K562 (cell line): ENCODE results near the gene RNF212B. TPM values are rescaled to one million over a fixed set of nuclear protein-coding genes. Genes with fewer than 3 reads are reported as not detected.
A peak's percentile ranks its signal among the peaks of the same experiment; 100 is the strongest.

Experiments
- ARID3A ChIP-seq: IDR thresholded peaks from 2 replicates; pipeline ENCODE4 v1.6.1; 2012; ENCODE audit warnings: low read depth, low read length, improper control_type of control experiment, borderline replicate concordance
- ATF6 ChIP-seq: sonication (generic); formaldehyde crosslinking; IDR thresholded peaks from 2 replicates; pipeline ENCODE4 v1.4.0; 2020; ENCODE audit warnings: mild to moderate bottlenecking, missing genetic modification reagents
- CEBPZ ChIP-seq: fragments of 150-350 bp; IDR thresholded peaks from 2 replicates; pipeline ENCODE4 v1.6.1; 2014; ENCODE audit warnings: low read depth, mild to moderate bottlenecking, low read length, borderline replicate concordance
- CHD1 ChIP-seq: fragments of 200-600 bp; sonication (generic); IDR thresholded peaks from one replicate; pipeline ENCODE4 v1.6.1; 2012; ENCODE audit warnings: mild to moderate bottlenecking, moderate library complexity, low read length, inconsistent platforms
- CHD2 ChIP-seq: IDR thresholded peaks from 2 replicates; pipeline ENCODE4 v1.6.1; 2011; ENCODE audit warnings: low read depth, low read length
- EHMT2 ChIP-seq: fragments of 450-650 bp; IDR thresholded peaks from 2 replicates; pipeline ENCODE4 v1.6.1; 2018; ENCODE audit warnings: antibody characterized with exemption
- ELF2 ChIP-seq: fragments of 250-450 bp; sonication (Bioruptor Pico); IDR thresholded peaks from 2 replicates; pipeline ENCODE4 v1.5.0; 2021; ENCODE audit warnings: mild to moderate bottlenecking
- LEF1 ChIP-seq: fragments of 450-650 bp; IDR thresholded peaks from 2 replicates; pipeline ENCODE4 v1.6.1; 2016; ENCODE audit warnings: mild to moderate bottlenecking
- NKRF ChIP-seq: fragments of 450-650 bp; IDR thresholded peaks from 2 replicates; pipeline ENCODE4 v1.6.1; 2016; ENCODE audit warnings: borderline replicate concordance
- RBM14 ChIP-seq: fragments of 200-400 bp; formaldehyde crosslinking; IDR thresholded peaks from 2 replicates; pipeline ENCODE4 v1.6.1; 2018; ENCODE audit warnings: low read depth, mild to moderate bottlenecking, low read length, moderate library complexity, borderline replicate concordance; ENCODE audit not compliant: insufficient read depth
- RBM25 ChIP-seq: fragments of 200-400 bp; formaldehyde crosslinking; IDR thresholded peaks from 2 replicates; pipeline ENCODE4 v1.6.1; 2018; ENCODE audit warnings: low read length, low read depth, moderate library complexity; ENCODE audit not compliant: severe bottlenecking
- SMC3 ChIP-seq: conservative IDR thresholded peaks from 2 replicates; pipeline ENCODE4 v1.6.1; 2011; ENCODE audit warnings: low read depth, low read length, improper control_type of control experiment; ENCODE audit not compliant: insufficient read depth
- STAT5B ChIP-seq: fragments of 250-450 bp; sonication (Bioruptor Pico); IDR thresholded peaks from 2 replicates; pipeline ENCODE4 v1.8.0; 2021; ENCODE audit warnings: mild to moderate bottlenecking, inconsistent platforms
- TFE3 ChIP-seq: fragments of 450-650 bp; formaldehyde crosslinking; IDR thresholded peaks from 2 replicates; pipeline ENCODE4 v1.4.0; 2020; ENCODE audit warnings: mild to moderate bottlenecking, mixed read lengths
- ZNF707 ChIP-seq: fragments of 250-450 bp; sonication (Bioruptor Pico); conservative IDR thresholded peaks from 2 replicates; pipeline ENCODE4 v1.8.0; 2022; ENCODE audit warnings: inconsistent platforms, mild to moderate bottlenecking, moderate library complexity
- polyA plus RNA-seq, 8 experiments: library from polyadenylated mRNA; depleted of rRNA in 4 of 8; stranded (reverse) in 5 of 8; unstranded in 3 of 8; fragments of >200 nt; fragmentation: Nextera tagmentation in 2 of 8; fragmentation: Illumina TruSeq in 1 of 8; extraction: Ambion mirVana in 2 of 8; extraction: Trizol in 1 of 8; gene quantifications; 2 replicates each; pipeline versions ENCODE4 v1.2.1 to v1.2.3, GENCODE V29; 2011 to 2014; ENCODE audit warnings: inconsistent platforms in 1 of 8, missing spikeins in 1 of 8
- total RNA-seq, 7 experiments: library from RNA; depleted of rRNA in 6 of 7; stranded (reverse); fragments of >200 nt in 6 of 7; fragmentation: Illumina TruSeq in 2 of 7; extraction: Trizol in 2 of 7; gene quantifications; 2 replicates each; pipeline versions ENCODE4 v1.2.1 to v1.2.3, GENCODE V29; 2011 to 2021; ENCODE audit warnings: low replicate concordance in 1 of 7

RNF212B gene
- total and polyA plus RNA-seq, 9 of the 15 experiments (the other 6 are each of a cell fraction or from before 2014, with no cell fraction given): 0.15 to 0.43 (median 0.27) TPM; not detected in 3

- TF ChIP-seq RBM14 (0 out of 2 replicates have a peak, but pooled peaks have one; percentile 9), RBM25 (no peak), SMC3 (no peak), ARID3A (no peak), LEF1 (peak; percentile 28; the same call in 1 of the 2 replicates), ELF2 (CRISPR knock-in tag) (peak; percentile 84), STAT5B (CRISPR knock-in tag) (no peak), ZNF707 (CRISPR knock-in tag) (no peak), TFE3 (no peak), CEBPZ (no peak), CHD1 (no peak), NKRF (peak; percentile 78; the same call in 1 of the 2 replicates), CHD2 (no peak), ATF6 (peak; percentile 66; the same call in 1 of the 2 replicates), EHMT2 (no peak)
These were observed 68.8 kb downstream of the RNF212B start, which contains the start of gene BCL2L2 (continued) for GRCh38 chr14:23306412-23307145.
